Cardiac septum (tissue), 1 donor: ENCODE data around the gene ARHGAP5. TPM values are rescaled to one million over a fixed set of nuclear protein-coding genes. Genes with fewer than 3 reads are reported as not detected.

Source experiments
- DNase-seq: peaks from one replicate; pipeline ENCODE4 v3.0.0-alpha.2; 2020; ENCODE audit warnings: low spot score
- intact Hi-C: fragments of 100-400 bp; cut with DNase I; formaldehyde crosslinking; loops from one replicate; pipeline ENCODE4 v1.14.0; 2022
- total RNA-seq: library from RNA; stranded (reverse); fragmentation: NEBNext Ultra II Directional; extraction: Animal tissue kit (Norgen Biotek cat#: 25700); gene quantifications from one replicate; pipeline ENCODE4 v1.2.1, GENCODE V29; 2021
- donor health status: DM: no; HTN: no; CAD: no.

ARHGAP5 gene
- total RNA-seq, 1 donor from 2014 or later = 253 TPM

- intact Hi-C loops = loop anchor here (5.0 kb wide), 1 partner anchor 50 kb away; no protein-coding TSS in a partner anchor
- no peak for DNase-seq
Measured at GRCh38 chr14:32201816-32202490, 124.8 kb downstream of the ARHGAP5 start, which contains the start of gene RNU6-7. Gene RNU6-7, plus strand, starts transcription at chr14:32202045.

GRCh38 chr14:32202491-32202997 lies 125.4 kb downstream of the ARHGAP5 start:
- DNase-seq = no peak
- intact Hi-C loops = loop anchor here (5.0 kb wide), 1 partner anchor 50 kb away; no protein-coding TSS in a partner anchor

- peak; percentile 92 for DNase-seq
- intact Hi-C loops = loop anchor here (1.0 to 5.0 kb wide), 2 partner anchors 49 to 127 kb away; no protein-coding TSS in a partner anchor
Measured at GRCh38 chr14:32202998-32203882, 126.1 kb downstream of the ARHGAP5 start, which contains the start of gene RNU6-8. Gene RNU6-8, minus strand, starts transcription at chr14:32203269.

- intact Hi-C loops = loop anchor here (1.0 to 5.0 kb wide), 2 partner anchors 48 to 128 kb away; no protein-coding TSS in a partner anchor
Measured at GRCh38 chr14:32203928-32204357, 126.8 kb downstream of the ARHGAP5 start.

GRCh38 chr14:32205554-32205953 lies 128.4 kb downstream of the ARHGAP5 start:
- intact Hi-C loops = no loop called here
- no peak for DNase-seq

More at GRCh38 chr14:32203928-32204357, 126.8 kb downstream of the ARHGAP5 start:
- no peak for DNase-seq

GRCh38 chr14:32205984-32206383 lies 128.9 kb downstream of the ARHGAP5 start:
- no peak for DNase-seq
- intact Hi-C loops = no loop called here

GRCh38 chr14:32206552-32206951 lies 129.4 kb downstream of the ARHGAP5 start:
- intact Hi-C loops = no loop called here
- no peak for DNase-seq

- no peak for DNase-seq
- intact Hi-C loops = no loop called here
Measured at GRCh38 chr14:32208490-32208889, 131.4 kb downstream of the ARHGAP5 start.

Other genes with a start within 250 kb of the ARHGAP5 start
- not detected for gene RNU6-7, start 124.7 kb downstream of the ARHGAP5 start, total RNA-seq
- gene RNU6-8, start 126.0 kb downstream of the ARHGAP5 start, total RNA-seq = not detected